Measurements from ENCODE around the gene MAP4K1. TPM values are rescaled to one million over a fixed set of nuclear protein-coding genes. Genes with fewer than 3 reads are reported as not detected.

MAP4K1 gene
- total RNA-seq, 1 donor from 2014 or later, result 11.4 TPM

DNA sequence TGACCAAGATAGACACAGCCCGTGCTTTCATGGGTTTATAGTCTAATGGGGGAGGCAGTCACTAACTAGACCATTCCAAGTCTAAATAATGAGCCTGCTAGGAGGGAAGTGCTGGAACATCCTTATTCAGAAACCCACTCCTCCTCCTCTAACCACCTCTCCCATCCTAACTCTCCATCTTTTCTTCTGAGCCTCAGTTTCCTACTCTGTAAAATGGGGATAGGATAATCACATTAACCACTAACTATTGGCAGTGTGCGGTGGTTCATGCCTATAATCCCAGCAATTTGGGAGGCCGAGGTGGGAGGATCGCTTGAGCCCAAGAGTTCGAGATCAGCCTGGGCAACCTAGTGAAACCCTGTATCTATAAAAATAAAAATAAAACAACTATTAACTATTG lies 68.7 kb downstream of the MAP4K1 start:
- Histone ChIP-seq H3K27ac (no peak overlapping the region), H3K9me3 (no peaks in the 10 kb centered on the region), H3K4me3 (no peak overlapping the region), H3K27me3 (ENCODE audit: low read depth) (no peaks in the 10 kb centered on the region), H3K36me3 (no peaks in the 10 kb centered on the region), H3K4me1 (peaks cover 9% of the 10 kb centered on the region)
- DNase-seq, result no peak
- no peak for ATAC-seq
- intact Hi-C loops (cut with DNase I), result no loop called here
- TF ChIP-seq CTCF (IDR thresholded peaks at IDR 0.05), result no peak

- no peak overlapping the region for H3K4me3 ChIP-seq
- no peak for TF ChIP-seq CTCF (IDR thresholded peaks at IDR 0.05)
- no peaks in the 10 kb centered on the region for H3K9me3 ChIP-seq
- no peak for ATAC-seq
- H3K27ac ChIP-seq, result no peak overlapping the region
- peak; percentile 20 for DNase-seq
- H3K4me1 ChIP-seq, result peaks cover 12% of the 10 kb centered on the region
- no peaks in the 10 kb centered on the region for H3K27me3 ChIP-seq (ENCODE audit: low read depth)
- intact Hi-C loops (cut with DNase I), result no loop called here
- H3K36me3 ChIP-seq, result no peaks in the 10 kb centered on the region
Observed at GRCh38 chr19:38547421-38547820, 70.3 kb downstream of the MAP4K1 start.

- ATAC-seq (no peak), DNase-seq (peak; percentile 22)
- no peaks in the 10 kb centered on the region for H3K36me3 ChIP-seq
- no peak for TF ChIP-seq CTCF (IDR thresholded peaks at IDR 0.05)
- H3K27ac ChIP-seq, result no peak overlapping the region
- no peak overlapping the region for H3K4me3 ChIP-seq
- H3K27me3 ChIP-seq (ENCODE audit: low read depth), result no peaks in the 10 kb centered on the region
- intact Hi-C loops (cut with DNase I), result no loop called here
- H3K9me3 ChIP-seq, result no peaks in the 10 kb centered on the region
- H3K4me1 ChIP-seq, result peaks cover 12% of the 10 kb centered on the region
Observed at GRCh38 chr19:38545596-38545995, 72.2 kb downstream of the MAP4K1 start.

- Histone ChIP-seq H3K4me1 (peaks cover 12% of the 10 kb centered on the region), H3K9me3 (no peaks in the 10 kb centered on the region), H3K27ac (no peak overlapping the region), H3K4me3 (no peak overlapping the region), H3K27me3 (ENCODE audit: low read depth) (no peaks in the 10 kb centered on the region), H3K36me3 (no peaks in the 10 kb centered on the region)
- intact Hi-C loops (cut with DNase I), result no loop called here
- TF ChIP-seq CTCF (IDR thresholded peaks at IDR 0.05), result no peak
- DNase-seq (peak; percentile 12), ATAC-seq (peak in 1 of 2 donors; percentile 46)
Observed at GRCh38 chr19:38544569-38545315, 73.0 kb downstream of the MAP4K1 start.

GRCh38 chr19:38543807-38544568 lies 73.8 kb downstream of the MAP4K1 start:
- Histone ChIP-seq H3K27me3 (ENCODE audit: low read depth) (no peaks in the 10 kb centered on the region), H3K4me1 (peaks cover 19% of the 10 kb centered on the region), H3K9me3 (no peaks in the 10 kb centered on the region), H3K4me3 (peak overlapping the region; percentile 24), H3K27ac (no peak overlapping the region), H3K36me3 (no peaks in the 10 kb centered on the region)
- intact Hi-C loops (cut with DNase I), result no loop called here
- peak; percentile 66 for TF ChIP-seq CTCF (IDR thresholded peaks at IDR 0.05)
- peak; percentile 76 for DNase-seq
- ATAC-seq, result peak; percentile 88 to 90
